Endodermal cell (in vitro differentiated cells): ENCODE results near the gene POT1. TPM values are rescaled to one million over a fixed set of nuclear protein-coding genes. Genes with fewer than 3 reads are reported as not detected.

Source experiments
- DNase-seq: peaks from one replicate; pipeline ENCODE4 v3.0.0-alpha.2; 2017
- H3K27ac ChIP-seq: 2 replicates; pipeline ENCODE4 v1.5.1; 2013; ENCODE audit warnings: mild to moderate bottlenecking, low read depth, low read length, moderate library complexity
- H3K27me3 ChIP-seq: 2 replicates; pipeline ENCODE4 v1.6.1; 2013; ENCODE audit warnings: mild to moderate bottlenecking, low read length, moderate library complexity; ENCODE audit not compliant: insufficient read depth, control insufficient read depth, poor library complexity, severe bottlenecking
- H3K36me3 ChIP-seq: 2 replicates; pipeline ENCODE4 v1.7.0; 2013; ENCODE audit warnings: mild to moderate bottlenecking, low read length, moderate library complexity; ENCODE audit not compliant: control insufficient read depth, insufficient read depth
- H3K4me1 ChIP-seq: one replicate; pipeline ENCODE4 v1.7.0; 2013; ENCODE audit warnings: low read length; ENCODE audit not compliant: control insufficient read depth, insufficient read depth
- H3K4me3 ChIP-seq: 2 replicates; pipeline ENCODE4 v1.5.1; 2013; ENCODE audit warnings: mild to moderate bottlenecking, low read length, moderate library complexity
- H3K9ac ChIP-seq: 2 replicates; pipeline ENCODE4 v1.6.1; 2013; ENCODE audit warnings: mild to moderate bottlenecking, low read length, moderate library complexity; ENCODE audit not compliant: poor library complexity, severe bottlenecking; ENCODE audit errors: extremely low read depth
- H3K9me3 ChIP-seq: 2 replicates; pipeline ENCODE4 v1.6.1; 2013; ENCODE audit warnings: mild to moderate bottlenecking, low read length, moderate library complexity; ENCODE audit not compliant: control insufficient read depth
- H3K27ac Mint-ChIP-seq: 2 replicates; pipeline ENCODE4 v1.8.0; 2020; ENCODE audit warnings: mixed read lengths
- H3K27me3 Mint-ChIP-seq: 2 replicates; pipeline ENCODE4 v1.8.0; 2021; ENCODE audit warnings: mild to moderate bottlenecking, mixed read lengths; ENCODE audit not compliant: insufficient read depth
- H3K36me3 Mint-ChIP-seq: 2 replicates; pipeline ENCODE4 v1.8.0; 2020; ENCODE audit warnings: low read depth, mixed read lengths
- H3K4me1 Mint-ChIP-seq: 2 replicates; pipeline ENCODE4 v1.8.0; 2020; ENCODE audit warnings: mixed read lengths
- H3K4me3 Mint-ChIP-seq: 2 replicates; pipeline ENCODE4 v1.8.0; 2020; ENCODE audit warnings: mild to moderate bottlenecking, moderate library complexity, mixed read lengths
- H3K9me3 Mint-ChIP-seq: 2 replicates; pipeline ENCODE4 v1.8.0; 2020; ENCODE audit warnings: mild to moderate bottlenecking, mixed read lengths
- WGBS, 2 experiments: methylation state at CpG; one replicate each; pipeline versions ENCODE4 v1.1.5 to v1.1.7; 2013; ENCODE audit warnings: missing lambda C conversion rate in 2 of 2, mixed read lengths in 1 of 2; ENCODE audit not compliant: insufficient coverage in 1 of 2, insufficient read length in 1 of 2; 5-methylcytosine and 5-hydroxymethylcytosine counted together
- total RNA-seq, 2 donors: library from RNA; stranded (reverse); fragmentation: NEBNext Ultra II Directional in 1 of 2; extraction: Animal tissue kit (Norgen Biotek cat#: 25700) in 1 of 2; gene quantifications; 2 replicates in 1 of 2; 3 replicates in 1 of 2; pipeline ENCODE4 v1.2.1, GENCODE V29; 2021
- TF ChIP-seq, protein P1 (sequence below): fragments of 200-600 bp; sonication (generic); conservative IDR thresholded peaks from 2 replicates; pipeline ENCODE4 v1.5.0; 2021; ENCODE audit warnings: antibody characterized with exemption, mild to moderate bottlenecking

POT1 gene
- total RNA-seq, 2 donors from 2014 or later = 31.2 to 41.8 TPM

DNA sequence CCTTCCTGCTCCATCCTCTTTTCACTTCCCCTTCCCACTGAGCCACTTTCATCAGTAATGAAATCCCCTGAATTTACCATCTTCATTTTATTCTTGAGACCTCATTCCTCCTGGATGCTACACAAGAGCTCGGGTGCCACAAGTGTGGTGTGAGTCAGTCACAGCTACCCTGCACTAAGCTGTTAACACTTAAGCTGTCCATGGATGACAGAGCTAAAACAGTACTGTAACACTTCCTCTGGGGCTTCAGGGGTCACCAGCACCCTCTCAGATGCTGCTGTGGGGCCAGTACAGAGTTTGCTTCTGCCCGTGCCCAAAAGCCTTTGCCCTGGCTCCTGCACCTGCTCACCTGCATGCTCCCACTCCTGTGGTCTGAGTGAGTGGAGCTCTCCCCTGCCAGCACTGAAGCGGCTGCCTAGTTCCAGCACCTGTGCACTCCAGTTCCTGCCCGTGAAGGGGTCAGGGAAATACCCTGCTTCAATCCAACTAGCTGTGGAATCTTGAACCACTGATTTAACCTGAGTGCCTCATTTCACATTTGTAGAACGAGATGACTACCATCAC lies 71.9 kb downstream of the POT1 start:
- Histone ChIP-seq H3K36me3 (peaks cover 28% of the 10 kb centered on the region), H3K9me3 (peaks cover 14% of the 10 kb centered on the region), H3K9ac (no peak overlapping the region), H3K4me3 (peak overlapping the region; percentile 44), H3K27me3 (no peaks in the 10 kb centered on the region), H3K4me1 (no peaks in the 10 kb centered on the region), H3K27ac (no peak overlapping the region)
- TF ChIP-seq, protein P1, sequence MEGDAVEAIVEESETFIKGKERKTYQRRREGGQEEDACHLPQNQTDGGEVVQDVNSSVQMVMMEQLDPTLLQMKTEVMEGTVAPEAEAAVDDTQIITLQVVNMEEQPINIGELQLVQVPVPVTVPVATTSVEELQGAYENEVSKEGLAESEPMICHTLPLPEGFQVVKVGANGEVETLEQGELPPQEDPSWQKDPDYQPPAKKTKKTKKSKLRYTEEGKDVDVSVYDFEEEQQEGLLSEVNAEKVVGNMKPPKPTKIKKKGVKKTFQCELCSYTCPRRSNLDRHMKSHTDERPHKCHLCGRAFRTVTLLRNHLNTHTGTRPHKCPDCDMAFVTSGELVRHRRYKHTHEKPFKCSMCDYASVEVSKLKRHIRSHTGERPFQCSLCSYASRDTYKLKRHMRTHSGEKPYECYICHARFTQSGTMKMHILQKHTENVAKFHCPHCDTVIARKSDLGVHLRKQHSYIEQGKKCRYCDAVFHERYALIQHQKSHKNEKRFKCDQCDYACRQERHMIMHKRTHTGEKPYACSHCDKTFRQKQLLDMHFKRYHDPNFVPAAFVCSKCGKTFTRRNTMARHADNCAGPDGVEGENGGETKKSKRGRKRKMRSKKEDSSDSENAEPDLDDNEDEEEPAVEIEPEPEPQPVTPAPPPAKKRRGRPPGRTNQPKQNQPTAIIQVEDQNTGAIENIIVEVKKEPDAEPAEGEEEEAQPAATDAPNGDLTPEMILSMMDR = no peak
- DNase-seq = no peak
- H3K27ac Mint-ChIP-seq = peak overlapping the region; percentile 62
- no peaks in the 10 kb centered on the region for H3K9me3 Mint-ChIP-seq
- H3K4me1 Mint-ChIP-seq = peaks cover 11% of the 10 kb centered on the region
- H3K36me3 Mint-ChIP-seq = peaks cover 10% of the 10 kb centered on the region
- 92 to 96% methylated on average over 3 to 5 of the region's 5 CpGs for WGBS, 2 experiments
- H3K4me3 Mint-ChIP-seq = no peak overlapping the region
- no peaks in the 10 kb centered on the region for H3K27me3 Mint-ChIP-seq

DNA sequence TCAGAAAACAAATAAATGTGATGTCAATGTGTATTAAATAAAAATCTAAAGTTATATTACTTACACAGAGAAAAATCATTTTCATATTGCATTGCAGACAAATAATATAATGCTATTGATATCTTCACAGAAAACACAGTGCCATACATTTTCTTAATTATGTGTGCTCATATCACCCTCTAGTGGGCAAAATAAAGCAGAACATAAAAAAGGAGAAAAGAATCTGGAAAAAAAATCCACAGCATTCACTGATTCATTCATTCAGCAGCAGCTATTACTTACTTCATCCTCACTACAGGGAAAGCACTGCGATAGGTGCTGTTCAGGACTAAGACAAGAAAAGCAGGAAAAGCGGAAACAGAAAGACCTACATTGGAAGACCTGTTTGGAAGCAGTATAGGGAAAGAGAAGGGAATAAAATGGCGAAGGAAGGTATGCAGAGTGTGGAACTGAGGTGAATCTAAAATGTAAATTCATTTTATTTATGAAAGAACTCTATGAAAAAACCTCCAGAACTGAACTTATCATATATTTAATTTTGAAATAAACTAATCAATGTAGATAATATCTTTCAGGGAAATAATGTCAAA lies 73.2 kb downstream of the POT1 start:
- no peaks in the 10 kb centered on the region for H3K9me3 Mint-ChIP-seq
- Histone ChIP-seq H3K27me3 (no peaks in the 10 kb centered on the region), H3K9me3 (peaks cover 14% of the 10 kb centered on the region), H3K4me1 (no peaks in the 10 kb centered on the region), H3K9ac (no peak overlapping the region), H3K4me3 (no peak overlapping the region), H3K36me3 (peaks cover 37% of the 10 kb centered on the region), H3K27ac (no peak overlapping the region)
- H3K27ac Mint-ChIP-seq = no peak overlapping the region
- H3K4me1 Mint-ChIP-seq = peaks cover 11% of the 10 kb centered on the region
- no peak for DNase-seq
- H3K36me3 Mint-ChIP-seq = peaks cover 14% of the 10 kb centered on the region
- TF ChIP-seq, protein P1 = peak; percentile 84
- no peaks in the 10 kb centered on the region for H3K27me3 Mint-ChIP-seq
- 60 to 89% methylated on average over 1 to 3 of the region's 3 CpGs for WGBS, 2 experiments
- no peak overlapping the region for H3K4me3 Mint-ChIP-seq

DNA sequence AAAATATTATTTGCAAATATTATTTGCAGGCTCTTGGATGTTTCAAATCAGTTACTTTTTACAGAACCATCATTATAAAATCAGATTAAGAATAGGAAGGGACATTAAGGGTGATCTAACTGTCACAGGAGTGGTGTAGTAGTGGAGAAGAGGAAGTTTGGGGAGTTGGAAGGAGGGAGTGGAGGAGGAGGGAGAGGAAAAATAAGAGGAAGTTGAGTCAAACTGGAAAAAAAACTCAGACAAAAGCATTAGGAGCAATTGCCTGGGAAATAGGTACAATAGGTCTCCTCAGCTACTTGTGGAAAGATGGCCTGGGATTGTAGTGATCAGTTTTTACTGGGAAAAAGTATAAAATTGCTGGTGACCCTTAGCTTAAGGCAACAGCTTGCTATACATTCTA lies 86.3 kb downstream of the POT1 start:
- peaks cover 26% of the 10 kb centered on the region for H3K36me3 ChIP-seq
- no peaks in the 10 kb centered on the region for H3K9me3 ChIP-seq
- H3K4me1 ChIP-seq = no peaks in the 10 kb centered on the region
- H3K4me3 ChIP-seq = no peak overlapping the region
- Mint-ChIP-seq H3K4me1 (peaks cover 12% of the 10 kb centered on the region), H3K27ac (peak overlapping the region; percentile 37), H3K36me3 (peaks cover 14% of the 10 kb centered on the region), H3K4me3 (no peak overlapping the region), H3K9me3 (no peaks in the 10 kb centered on the region), H3K27me3 (no peaks in the 10 kb centered on the region)
- H3K27me3 ChIP-seq = no peaks in the 10 kb centered on the region
- no peak overlapping the region for H3K9ac ChIP-seq
- TF ChIP-seq, protein P1 = no peak
- no peak overlapping the region for H3K27ac ChIP-seq
- DNase-seq = no peak
